DMS114 treated with DMSO at 0.1 percent for 48 hours (cell line): ENCODE measurements around the gene CDC25B.

ENCODE experiments used
- DNase-seq: peaks from one replicate; lab custom pipeline; 2025; ENCODE audit not compliant: unreplicated experiment; lab: John Stamatoyannopoulos, UW

CDC25B gene

DNA sequence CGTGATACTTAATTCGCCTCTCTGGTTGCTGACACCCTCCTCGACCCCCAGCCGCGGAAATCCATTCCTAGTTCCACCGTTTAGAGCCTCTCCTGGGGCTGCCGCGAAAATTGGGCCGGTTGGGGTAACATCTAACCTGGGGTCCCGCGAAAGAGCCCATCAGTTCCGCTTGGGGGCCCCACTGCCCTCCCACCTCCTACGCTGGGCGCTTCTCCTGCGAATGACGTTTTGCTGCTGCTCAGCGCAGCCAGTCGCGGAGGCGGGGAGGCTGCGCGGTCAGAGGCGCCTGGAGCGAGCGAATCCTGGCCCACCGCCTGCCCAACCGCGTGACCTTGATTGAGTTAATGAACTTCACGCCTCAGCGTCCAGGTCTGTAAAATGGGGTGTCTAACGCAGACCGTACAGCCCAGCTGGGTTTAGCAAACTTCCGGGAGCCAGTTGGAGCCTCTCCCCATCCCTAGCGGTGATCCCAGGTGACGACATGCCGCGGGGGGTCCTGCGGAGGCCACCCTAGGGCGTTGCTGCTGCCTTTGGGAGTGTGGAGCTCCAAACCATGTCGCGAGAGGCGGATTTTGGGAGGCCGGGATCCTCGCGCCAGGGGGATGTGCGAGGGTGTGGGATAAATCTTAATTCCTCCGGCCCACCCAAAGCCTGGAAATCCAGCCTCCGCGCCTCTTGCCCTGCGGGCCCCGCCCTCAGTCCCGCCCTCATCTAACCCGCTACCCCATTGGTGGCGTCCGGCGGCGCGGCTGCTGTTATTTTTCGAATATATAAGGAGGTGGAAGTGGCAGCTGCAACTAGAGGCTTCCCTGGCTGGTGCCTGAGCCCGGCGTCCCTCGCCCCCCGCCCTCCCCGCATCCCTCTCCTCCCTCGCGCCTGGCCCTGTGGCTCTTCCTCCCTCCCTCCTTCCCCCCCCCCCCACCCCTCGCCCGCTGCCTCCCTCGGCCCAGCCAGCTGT, at the start of gene CDC25B:
Gene CDC25B (plus strand): TSS at position 800 of the 958 bp plus-strand sequence. CDS start 222 bp downstream, outside the sequence.
- DNase-seq, result peak; percentile 74

DNA sequence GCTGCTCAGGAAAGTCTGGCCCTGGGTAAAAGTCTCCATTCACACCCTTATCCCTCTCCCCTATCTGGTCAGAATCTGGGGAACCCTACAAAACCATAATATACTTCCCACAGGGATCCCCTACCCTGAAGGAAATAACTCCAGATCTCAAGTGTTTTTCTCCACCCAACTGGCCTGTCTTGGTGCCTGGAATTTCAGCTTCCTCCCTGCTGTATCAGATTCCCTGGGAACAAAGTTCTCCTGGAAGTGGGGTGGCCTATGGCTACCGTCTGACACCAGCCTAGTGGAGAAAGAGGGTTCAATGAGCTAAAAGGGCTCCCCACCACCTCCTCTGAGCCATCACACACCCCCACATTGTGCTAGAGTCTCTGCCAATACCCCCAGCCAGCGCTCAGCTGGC, 48.6 kb upstream of the CDC25B start:
- DNase-seq, result no peak

DNA sequence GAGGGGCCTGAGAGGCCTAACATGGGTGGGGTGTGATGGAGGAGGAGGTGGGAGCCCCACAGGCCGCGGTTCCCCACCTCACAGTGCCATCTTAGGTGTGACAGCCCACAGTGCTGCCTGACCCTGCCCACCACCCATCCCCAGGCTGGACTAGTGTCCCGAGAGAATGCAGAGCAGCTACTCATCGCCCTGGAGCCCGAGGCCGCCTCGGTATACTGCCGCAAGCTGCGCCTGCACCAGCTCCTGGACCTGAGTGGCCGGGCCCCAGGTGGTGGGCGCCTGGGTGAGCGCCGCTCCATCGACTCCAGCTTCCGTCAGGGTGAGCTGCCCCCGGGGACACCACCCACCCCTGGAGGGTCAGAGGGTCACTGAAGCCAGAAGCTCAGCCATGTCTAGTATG, 48.0 kb upstream of the CDC25B start:
- no peak for DNase-seq

DNA sequence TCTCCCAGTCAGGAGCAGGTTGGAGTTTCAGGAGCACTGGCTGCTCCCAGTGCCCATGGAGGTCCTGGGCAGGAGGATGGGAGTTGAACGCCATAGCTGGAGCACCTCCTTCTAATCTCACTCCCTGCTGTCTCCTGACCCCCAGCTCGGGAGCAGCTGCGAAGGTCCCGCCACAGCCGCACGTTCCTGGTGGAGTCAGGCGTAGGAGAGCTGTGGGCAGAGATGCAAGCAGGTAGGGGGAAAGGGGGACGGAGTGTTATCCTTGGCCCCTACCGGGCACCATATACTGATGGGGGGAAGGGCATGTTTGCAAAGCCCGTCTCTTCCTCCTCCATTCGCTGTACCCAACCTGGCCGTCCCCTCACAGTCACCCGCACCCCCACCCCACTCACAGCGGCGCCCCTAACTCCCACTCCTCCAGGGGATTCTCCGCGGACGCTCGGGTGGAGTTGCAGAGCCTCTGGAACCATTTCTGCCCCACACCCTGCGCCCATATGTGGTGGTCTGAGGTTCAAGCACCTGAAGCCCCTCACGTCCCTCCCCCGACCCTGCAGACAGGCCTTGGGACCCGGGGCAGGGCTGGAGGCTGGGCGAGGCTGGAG, 46.9 kb upstream of the CDC25B start:
- DNase-seq, result no peak

DNA sequence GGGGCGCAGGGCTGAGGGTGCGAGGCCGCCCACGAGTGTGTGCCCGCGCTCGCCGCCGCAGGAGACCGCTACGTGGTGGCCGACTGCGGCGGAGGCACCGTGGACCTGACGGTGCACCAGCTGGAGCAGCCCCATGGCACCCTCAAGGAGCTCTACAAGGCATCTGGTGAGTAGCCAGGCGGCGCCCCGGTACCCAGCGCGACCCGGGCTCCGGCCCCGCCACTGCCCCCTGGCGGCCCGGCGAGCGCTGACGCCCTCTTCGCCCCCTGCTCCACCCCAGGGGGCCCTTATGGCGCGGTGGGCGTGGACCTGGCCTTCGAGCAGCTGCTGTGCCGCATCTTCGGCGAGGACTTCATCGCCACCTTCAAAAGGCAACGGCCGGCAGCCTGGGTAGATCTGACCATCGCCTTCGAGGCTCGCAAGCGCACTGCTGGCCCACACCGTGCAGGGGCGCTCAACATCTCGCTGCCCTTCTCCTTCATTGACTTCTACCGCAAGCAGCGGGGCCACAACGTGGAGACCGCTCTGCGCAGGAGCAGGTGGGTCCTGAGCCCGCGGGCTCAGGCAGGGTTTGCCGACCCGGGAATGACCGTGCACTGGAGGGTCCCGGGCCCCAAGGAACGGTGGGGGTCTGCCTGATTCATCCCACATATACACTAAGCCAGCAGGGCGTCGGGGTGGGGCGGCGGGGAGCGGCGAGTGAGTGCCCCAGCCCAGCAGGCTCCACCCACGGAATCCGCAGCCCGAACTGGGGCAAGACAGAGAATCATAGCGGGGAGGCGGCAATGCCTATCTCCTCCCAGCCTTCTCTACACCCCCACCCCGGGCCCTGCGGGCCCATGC, 46.2 kb upstream of the CDC25B start:
- no peak for DNase-seq

DNA sequence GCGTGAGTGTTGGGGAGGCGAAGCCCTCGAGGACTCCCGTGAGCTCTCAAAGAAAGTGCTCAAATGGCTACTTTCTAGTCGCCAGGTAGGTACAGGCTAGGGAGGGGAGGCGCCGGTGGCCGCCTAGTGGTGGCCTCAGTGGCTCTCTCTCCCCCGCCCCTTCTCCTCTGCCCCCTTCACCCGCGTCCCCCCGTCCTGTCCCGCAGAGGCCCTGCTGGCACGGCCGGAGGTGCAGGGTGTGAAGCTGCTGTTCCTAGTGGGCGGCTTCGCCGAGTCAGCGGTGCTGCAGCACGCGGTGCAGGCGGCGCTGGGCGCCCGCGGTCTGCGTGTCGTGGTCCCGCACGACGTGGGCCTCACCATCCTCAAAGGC, 44.8 kb upstream of the CDC25B start:
- DNase-seq, result no peak

DNA sequence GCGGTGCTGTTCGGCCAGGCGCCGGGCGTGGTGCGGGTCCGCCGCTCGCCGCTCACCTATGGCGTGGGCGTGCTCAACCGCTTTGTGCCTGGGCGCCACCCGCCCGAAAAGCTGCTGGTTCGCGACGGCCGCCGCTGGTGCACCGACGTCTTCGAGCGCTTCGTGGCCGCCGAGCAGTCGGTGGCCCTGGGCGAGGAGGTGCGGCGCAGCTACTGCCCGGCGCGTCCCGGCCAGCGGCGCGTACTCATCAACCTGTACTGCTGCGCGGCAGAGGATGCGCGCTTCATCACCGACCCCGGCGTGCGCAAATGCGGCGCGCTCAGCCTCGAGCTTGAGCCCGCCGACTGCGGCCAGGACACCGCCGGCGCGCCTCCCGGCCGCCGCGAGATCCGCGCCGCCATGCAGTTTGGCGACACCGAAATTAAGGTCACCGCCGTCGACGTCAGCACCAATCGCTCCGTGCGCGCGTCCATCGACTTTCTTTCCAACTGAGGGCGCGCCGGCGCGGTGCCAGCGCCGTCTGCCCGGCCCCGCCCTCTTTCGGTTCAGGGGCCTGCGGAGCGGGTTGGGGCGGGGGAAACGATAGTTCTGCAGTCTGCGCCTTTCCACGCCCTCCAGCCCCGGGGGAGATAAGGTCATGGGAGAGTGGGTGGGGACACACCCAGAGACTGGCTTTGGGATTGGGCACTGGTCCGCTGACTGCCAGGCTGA, 44.3 kb upstream of the CDC25B start:
- no peak for DNase-seq

DNA sequence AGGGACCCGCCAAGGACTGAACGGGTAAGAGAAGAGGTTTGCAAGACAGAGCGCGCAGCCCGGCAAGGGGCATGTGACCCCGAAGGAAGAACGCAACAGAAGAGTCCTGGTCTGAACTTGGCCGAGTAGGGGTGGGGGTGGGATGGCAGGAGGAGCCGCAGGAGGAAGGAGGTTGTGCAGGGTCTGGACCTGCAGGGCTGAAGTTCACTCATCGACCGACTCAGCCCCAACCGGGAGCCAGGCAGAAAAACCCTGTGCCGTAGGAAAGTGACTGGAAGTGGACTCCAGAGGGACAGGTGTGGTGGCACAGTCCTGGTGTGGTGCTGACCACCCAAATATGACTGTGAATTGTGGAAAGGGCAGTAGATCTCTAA, 43.7 kb upstream of the CDC25B start:
- DNase-seq, result no peak

DNA sequence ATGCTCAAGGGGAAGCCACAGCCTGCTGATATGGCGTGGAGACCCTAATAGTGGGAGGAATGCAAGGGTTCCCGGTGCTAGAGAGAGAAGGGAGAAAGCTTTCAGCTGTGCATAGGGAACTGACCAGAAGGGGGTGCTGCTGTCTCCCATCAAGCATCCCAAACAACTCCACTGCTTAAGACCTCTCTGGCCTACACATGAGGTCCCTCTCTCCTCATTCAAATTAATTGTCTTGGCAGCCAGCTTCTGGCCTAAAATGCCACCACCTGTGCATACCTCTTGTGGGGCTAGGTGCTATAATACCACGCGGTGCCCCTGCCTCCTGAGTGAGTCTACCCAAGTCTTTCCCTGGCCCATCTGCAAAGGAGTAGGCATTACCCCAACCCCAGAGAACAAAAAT, 43.0 kb upstream of the CDC25B start:
- peak; percentile 17 for DNase-seq

DNA sequence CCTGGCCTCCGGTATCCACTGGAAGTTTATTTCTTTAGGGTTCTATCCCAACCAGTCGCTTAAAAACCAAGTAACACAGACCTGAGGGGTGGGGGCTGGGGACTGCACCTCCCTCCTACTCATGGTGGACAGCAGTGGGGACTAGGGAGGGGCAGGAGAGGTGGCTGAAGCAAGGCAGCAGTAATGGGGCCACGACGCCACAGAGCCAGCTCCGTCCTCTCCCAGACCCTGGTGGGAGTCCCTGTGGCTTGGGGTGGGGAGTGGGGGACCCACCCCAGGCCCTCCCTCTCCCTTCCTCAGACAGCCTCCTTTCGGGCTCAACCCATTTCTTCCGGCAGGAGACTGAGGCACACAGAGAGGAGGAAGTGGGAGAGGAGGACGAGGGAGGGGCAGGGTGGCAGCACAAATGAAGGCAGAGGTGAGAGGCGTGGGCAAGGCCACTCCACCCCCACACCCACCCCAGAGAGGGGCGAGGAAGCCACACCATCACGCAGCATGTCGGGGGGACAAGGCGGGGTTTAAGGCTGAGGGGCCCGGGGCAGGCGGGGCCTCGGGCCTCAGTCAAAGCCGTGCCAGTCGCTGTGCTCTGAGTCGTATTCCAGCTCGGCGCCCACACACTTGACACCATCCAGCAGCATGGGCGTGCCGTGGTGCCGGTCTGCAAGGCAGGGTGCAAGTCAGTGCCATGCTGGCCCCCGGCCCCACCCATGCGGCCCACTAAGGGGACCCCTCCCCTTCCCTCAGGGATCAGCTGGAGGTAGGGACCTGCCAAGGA, 42.4 kb upstream of the CDC25B start:
- no peak for DNase-seq

DNA sequence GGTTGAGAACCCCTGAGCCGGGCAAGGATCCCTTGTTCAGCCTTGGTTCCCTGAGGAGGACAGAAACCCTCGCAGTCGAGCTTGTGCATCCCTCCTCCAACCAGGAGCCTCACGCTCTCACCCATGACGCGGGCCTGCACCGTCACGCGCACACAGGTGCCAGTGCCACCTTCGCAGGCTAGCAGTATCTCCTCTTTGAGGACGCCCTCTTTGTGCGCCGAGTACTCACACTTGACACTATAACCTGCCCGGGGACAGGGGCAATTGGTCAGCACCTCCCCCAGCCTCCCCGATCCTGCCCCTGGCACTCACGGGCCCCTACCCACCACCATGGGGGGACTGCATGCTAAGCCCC, 41.9 kb upstream of the CDC25B start:
- DNase-seq, result no peak

DNA sequence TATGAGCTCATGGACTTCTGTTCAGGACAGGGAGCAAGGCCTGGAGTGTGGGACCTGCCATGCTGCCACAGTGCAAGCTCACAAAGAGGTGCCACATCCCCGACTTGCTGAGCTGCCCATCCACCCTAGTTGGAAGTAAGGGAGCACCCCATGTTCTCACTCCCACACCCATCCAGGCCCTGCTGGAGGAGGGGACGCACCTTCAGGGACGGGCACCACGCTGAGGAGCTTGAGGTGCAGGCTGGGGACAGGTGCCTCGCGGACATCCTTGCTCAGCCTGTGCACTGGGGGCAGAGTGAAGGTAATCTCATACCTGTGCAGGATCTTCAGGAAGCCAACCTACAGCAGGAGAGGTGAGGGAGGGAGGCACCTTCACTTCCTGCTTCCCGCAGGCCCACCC, 40.8 kb upstream of the CDC25B start:
- no peak for DNase-seq

DNA sequence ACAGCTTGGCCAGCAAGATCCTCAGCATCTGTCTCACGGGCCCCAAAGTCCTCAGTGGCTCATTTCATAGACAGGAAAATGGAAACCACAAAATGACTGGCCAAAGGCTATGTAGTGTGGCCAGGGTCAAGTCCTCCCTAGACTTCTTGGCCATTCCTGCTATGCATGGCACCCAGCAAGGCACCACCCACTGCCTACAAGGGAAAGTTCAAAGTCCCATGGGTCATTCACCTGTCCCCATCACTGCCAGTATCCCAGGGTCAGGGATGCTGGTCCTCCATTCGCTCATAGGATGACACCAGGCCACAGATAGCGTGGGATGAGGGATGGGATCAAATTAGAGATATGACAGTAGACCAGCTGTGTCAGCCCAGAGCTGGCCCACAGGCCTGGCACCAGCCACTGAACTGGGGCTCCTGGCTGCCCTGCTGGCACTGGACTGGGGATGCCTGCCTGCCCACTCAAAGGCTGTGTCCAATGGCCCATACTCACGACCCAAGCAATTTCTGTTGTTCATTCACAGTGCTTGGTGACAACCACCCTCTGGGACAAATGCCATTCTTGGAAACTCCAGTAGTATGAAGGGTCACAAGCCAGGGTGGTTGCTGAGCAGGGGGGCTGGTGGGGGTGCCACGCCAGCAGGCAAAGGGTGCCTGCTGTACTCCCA, 40.2 kb upstream of the CDC25B start:
- no peak for DNase-seq

DNA sequence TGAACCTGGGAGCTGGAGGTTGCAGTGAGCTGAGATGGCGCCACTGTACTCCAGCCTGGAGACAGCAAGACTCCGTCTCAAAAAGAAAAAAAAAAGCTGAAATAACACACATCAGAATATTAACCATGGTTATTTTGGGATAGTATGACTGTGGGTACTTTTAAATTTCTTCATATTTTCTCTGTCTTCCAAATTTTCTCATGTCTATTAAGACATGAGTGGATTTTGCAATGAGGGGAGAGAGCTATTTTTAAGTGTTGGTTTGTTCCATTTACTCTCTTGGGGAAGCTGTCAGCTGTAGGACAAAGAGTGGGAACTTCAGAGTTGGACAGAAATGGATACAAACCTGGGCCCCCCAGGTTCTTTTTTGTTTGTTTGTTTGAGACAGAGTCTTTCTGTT, 38.8 kb upstream of the CDC25B start:
- no peak for DNase-seq

DNA sequence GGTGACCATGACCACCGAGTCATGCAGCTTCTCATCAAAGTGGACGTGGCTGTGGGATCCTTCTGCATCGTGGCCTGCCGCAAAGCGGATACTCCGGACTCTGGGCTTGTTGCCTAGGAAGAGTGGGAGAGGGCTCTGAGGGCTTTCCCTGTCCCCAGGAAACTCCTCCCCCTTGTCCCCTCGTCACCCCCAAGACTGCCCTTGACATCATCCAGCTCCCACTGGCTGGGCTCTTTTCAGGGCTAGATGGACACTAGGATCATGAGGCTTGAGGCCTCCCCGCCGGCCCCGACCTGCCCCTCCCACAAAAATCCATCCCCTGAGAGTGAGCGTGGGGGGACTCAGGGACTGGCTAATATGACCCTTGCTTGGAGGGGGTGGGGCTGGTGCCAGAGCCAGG, 37.5 kb upstream of the CDC25B start:
- no peak for DNase-seq

DNA sequence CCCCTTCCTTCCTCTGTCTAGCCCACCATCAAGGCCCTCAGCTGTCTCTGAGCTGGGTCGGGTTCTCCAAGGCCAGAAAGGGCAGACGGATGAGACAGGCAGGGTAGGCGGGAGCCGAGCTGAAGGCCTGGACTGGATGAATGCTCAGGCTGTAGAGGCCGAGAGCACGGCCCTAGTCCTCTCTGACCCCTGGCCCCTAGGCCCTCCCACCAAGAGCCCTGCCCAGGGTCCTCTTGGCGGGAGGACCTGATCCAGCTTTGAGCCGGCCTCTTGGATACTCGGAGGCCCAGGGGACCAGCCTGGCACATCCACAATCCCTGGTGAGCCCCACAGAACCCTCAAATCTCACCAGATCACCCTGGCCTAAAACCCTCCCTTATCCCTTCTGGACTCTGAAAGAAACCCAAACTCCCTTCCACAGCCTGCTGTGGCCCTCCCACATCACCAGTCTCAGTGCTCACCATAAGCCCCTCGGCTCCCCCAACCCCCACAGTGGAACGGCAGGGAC, 36.7 kb upstream of the CDC25B start:
- no peak for DNase-seq

DNA sequence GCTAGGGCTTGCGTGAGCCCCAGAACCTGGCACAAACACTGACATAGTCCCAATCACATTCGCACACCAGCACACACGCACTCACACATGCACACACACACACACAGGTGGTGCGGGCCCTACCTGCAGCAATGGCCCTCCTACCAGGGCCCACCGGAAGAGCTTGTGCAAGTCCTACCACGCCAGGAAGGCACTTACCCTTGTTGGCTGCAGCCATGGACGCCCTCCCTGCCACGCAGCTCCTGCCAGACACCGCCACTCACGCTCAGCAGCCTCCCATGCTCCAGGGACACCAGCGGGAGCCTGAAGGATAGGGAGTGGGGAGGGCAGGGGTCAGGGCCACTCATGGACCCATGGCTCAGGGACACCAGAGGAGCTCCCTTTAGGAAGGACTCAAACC, 36.2 kb upstream of the CDC25B start:
- no peak for DNase-seq

DNA sequence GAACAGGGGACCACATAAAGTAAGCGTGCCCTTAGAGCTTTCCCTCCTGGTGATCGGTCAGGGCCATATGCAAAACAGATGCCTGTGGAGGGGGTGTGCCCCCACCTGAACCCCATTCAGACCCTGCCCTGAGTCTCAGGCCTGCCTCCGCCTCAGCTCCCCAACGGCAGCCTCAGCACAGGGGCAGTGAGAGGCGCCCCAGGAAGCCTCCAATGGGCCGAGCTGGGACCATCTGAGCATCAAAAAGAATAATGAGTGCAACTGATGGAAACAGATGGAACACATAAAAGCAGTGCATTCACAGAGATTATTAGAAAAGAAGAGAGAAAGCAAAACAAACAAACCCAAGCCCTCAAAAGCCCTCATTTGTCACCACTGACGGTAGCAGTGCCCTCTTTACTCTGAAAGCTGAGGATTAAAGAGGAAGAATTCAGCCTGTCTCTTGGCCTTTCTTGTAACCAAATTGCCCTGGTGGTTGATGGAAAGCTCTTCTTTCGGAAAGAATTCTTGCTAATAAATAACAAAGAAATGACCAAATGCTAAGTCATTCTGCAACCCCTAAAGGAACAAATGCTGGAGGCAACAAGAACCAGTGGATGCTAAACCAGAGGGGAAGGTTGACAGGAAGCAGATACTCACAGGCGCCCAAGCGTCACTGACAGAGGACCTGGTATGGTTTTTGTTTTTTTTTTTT, 35.3 kb upstream of the CDC25B start:
- DNase-seq, result no peak
